Measurements from ENCODE around the gene CCDC172.
"Not testable (repeated sequence)": the region's sequence is repeated elsewhere in the genome, so short reads cannot be mapped to it uniquely, and the experiment has no call there.

CCDC172 gene

GRCh38 chr10:116336866-116337265 is 12.6 kb downstream of the CCDC172 start:
- DNase-seq (ENCODE audit: low read depth in 2 of 2): no peak

- no peak for DNase-seq (ENCODE audit: low read depth in 2 of 2)
Observed at GRCh38 chr10:116352125-116352524, 27.9 kb downstream of the CCDC172 start.

- no peak for DNase-seq (ENCODE audit: low read depth in 2 of 2)
Observed at GRCh38 chr10:116353817-116354216, 29.6 kb downstream of the CCDC172 start.

- DNase-seq (ENCODE audit: low read depth in 2 of 2): no peak
Observed at GRCh38 chr10:116355341-116355740, 31.1 kb downstream of the CCDC172 start.

- DNase-seq (ENCODE audit: low read depth in 2 of 2): no peak
Observed at GRCh38 chr10:116356833-116357232, 32.6 kb downstream of the CCDC172 start.

GRCh38 chr10:116364868-116365267 is 40.6 kb downstream of the CCDC172 start:
- no peak for DNase-seq (ENCODE audit: low read depth in 2 of 2)

GRCh38 chr10:116371737-116372136 is 47.5 kb downstream of the CCDC172 start:
- no peak for DNase-seq (ENCODE audit: low read depth in 2 of 2)

- DNase-seq (ENCODE audit: low read depth in 2 of 2): no peak
Observed at GRCh38 chr10:116382290-116382689, 58.0 kb downstream of the CCDC172 start.

GRCh38 chr10:116385311-116385710 is 61.1 kb downstream of the CCDC172 start:
- no peak for DNase-seq (ENCODE audit: low read depth in 2 of 2)

GRCh38 chr10:116385994-116386809 is 62.0 kb downstream of the CCDC172 start:
- no peak for DNase-seq (ENCODE audit: low read depth in 2 of 2)

- not testable (repeated sequence) for DNase-seq (ENCODE audit: low read depth in 2 of 2)
Observed at GRCh38 chr10:116393246-116393831, 69.1 kb downstream of the CCDC172 start.

- no peak for DNase-seq (ENCODE audit: low read depth in 2 of 2)
Observed at GRCh38 chr10:116395223-116395985, 71.2 kb downstream of the CCDC172 start.

- no peak for DNase-seq (ENCODE audit: low read depth in 2 of 2)
Observed at GRCh38 chr10:116398224-116398623, 74.0 kb downstream of the CCDC172 start.

GRCh38 chr10:116402858-116403257 is 78.6 kb downstream of the CCDC172 start:
- DNase-seq (ENCODE audit: low read depth in 2 of 2): no peak

- no peak for DNase-seq (ENCODE audit: low read depth in 2 of 2)
Observed at GRCh38 chr10:116403740-116404250, 79.5 kb downstream of the CCDC172 start.

- no peak for DNase-seq (ENCODE audit: low read depth in 2 of 2)
Observed at GRCh38 chr10:116408719-116409118, 84.5 kb downstream of the CCDC172 start.

- DNase-seq (ENCODE audit: low read depth in 2 of 2): no peak
Observed at GRCh38 chr10:116410351-116410750, 86.1 kb downstream of the CCDC172 start.

- no peak for DNase-seq (ENCODE audit: low read depth in 2 of 2)
Observed at GRCh38 chr10:116417821-116418220, 93.6 kb downstream of the CCDC172 start.

GRCh38 chr10:116418389-116418788 is 94.1 kb downstream of the CCDC172 start:
- DNase-seq (ENCODE audit: low read depth in 2 of 2): no peak

- no peak for DNase-seq (ENCODE audit: low read depth in 2 of 2)
Observed at GRCh38 chr10:116421815-116422214, 97.6 kb downstream of the CCDC172 start.

GRCh38 chr10:116427671-116428070 is 103.4 kb downstream of the CCDC172 start, which contains the start of gene PNLIPRP3:
Gene PNLIPRP3, plus strand, starts transcription at chr10:116427847. Its CDS starts 166 bp downstream, at chr10:116428013.
- DNase-seq (ENCODE audit: low read depth in 2 of 2): no peak

GRCh38 chr10:116429288-116429977 is 105.2 kb downstream of the CCDC172 start:
- DNase-seq (ENCODE audit: low read depth in 2 of 2): no peak
